Right atrium auricular region (tissue), 2 donors: ENCODE results near the gene HOXB13. TPM values are rescaled to one million over a fixed set of nuclear protein-coding genes. Genes with fewer than 3 reads are reported as not detected.
"Not testable (repeated sequence)": the region's sequence is repeated elsewhere in the genome, so short reads cannot be mapped to it uniquely, and the experiment has no call there.

Experiments used
- DNase-seq: peaks from one replicate; pipeline ENCODE4 v3.0.0-alpha.2; 2019; ENCODE audit warnings: low spot score
- H3K27ac ChIP-seq, 2 donors: fragments of 200-600 bp; sonication (generic); 1 replicate in 1 of 2; 2 replicates in 1 of 2; pipeline ENCODE4 v1.5.1; 2016 to 2019
- H3K27me3 ChIP-seq, 2 donors: fragments of 200-600 bp; sonication (generic); one replicate each; pipeline versions ENCODE4 v1.5.1 to v1.6.0; 2017 to 2019
- H3K36me3 ChIP-seq: fragments of 200-600 bp; sonication (generic); one replicate; pipeline ENCODE4 v1.5.1; 2016
- H3K4me1 ChIP-seq, 2 donors: fragments of 200-600 bp; sonication (generic); one replicate each; pipeline versions ENCODE4 v1.5.1 to v1.6.0; 2017 to 2019
- H3K4me3 ChIP-seq, 2 donors: fragments of 200-600 bp; sonication (generic); 1 replicate in 1 of 2; 2 replicates in 1 of 2; pipeline ENCODE4 v1.5.1; 2017 to 2019; ENCODE audit warnings: mild to moderate bottlenecking in 1 of 2, moderate library complexity in 1 of 2
- H3K9me3 ChIP-seq, 2 donors: fragments of 200-600 bp; sonication (generic); one replicate each; pipeline ENCODE4 v1.5.1; 2019
- CTCF ChIP-seq, 2 donors: fragments of 200-600 bp; sonication (generic); IDR thresholded peaks; one replicate each; pipeline ENCODE4 v1.5.1; 2019; ENCODE audit warnings: antibody characterized with exemption in 2 of 2
- total RNA-seq, 2 donors: library from RNA; depleted of rRNA; stranded (reverse); fragments of >200 nt; gene quantifications; one replicate each; pipeline ENCODE4 v1.1.0, GENCODE V29; 2016

HOXB13 gene
- total RNA-seq, 2 donors from 2014 or later, result not detected

- H3K9me3 ChIP-seq, result no peaks in the 10 kb centered on the region
- H3K4me3 ChIP-seq, result no peak overlapping the region
- no peak overlapping the region for H3K27ac ChIP-seq
- no peak for TF ChIP-seq CTCF (IDR thresholded peaks at IDR 0.05)
- peaks cover 0 to 24% of the 10 kb centered on the region in 2 donors for H3K4me1 ChIP-seq
- H3K36me3 ChIP-seq, result no peaks in the 10 kb centered on the region
- H3K27me3 ChIP-seq, result peaks cover 63 to 76% of the 10 kb centered on the region in 2 donors
- DNase-seq, result no peak
Observed at GRCh38 chr17:48718761-48719641, 9.5 kb downstream of the HOXB13 start.

- Histone ChIP-seq H3K4me1 (peaks cover 0 to 18% of the 10 kb centered on the region in 2 donors), H3K9me3 (no peaks in the 10 kb centered on the region), H3K27ac (no peak overlapping the region), H3K4me3 (no peak overlapping the region), H3K27me3 (peaks cover 56 to 69% of the 10 kb centered on the region in 2 donors), H3K36me3 (no peaks in the 10 kb centered on the region)
- DNase-seq, result no peak
- no peak for TF ChIP-seq CTCF (IDR thresholded peaks at IDR 0.05)
Observed at GRCh38 chr17:48718227-48718760, 10.3 kb downstream of the HOXB13 start.

GRCh38 chr17:48717367-48718226 is 11.0 kb downstream of the HOXB13 start:
- no peaks in the 10 kb centered on the region for H3K36me3 ChIP-seq
- peaks cover 0 to 14% of the 10 kb centered on the region in 2 donors for H3K4me1 ChIP-seq
- TF ChIP-seq CTCF (IDR thresholded peaks at IDR 0.05), result no peak
- no peak overlapping the region for H3K4me3 ChIP-seq
- H3K9me3 ChIP-seq, result no peaks in the 10 kb centered on the region
- peaks cover 49 to 63% of the 10 kb centered on the region in 2 donors for H3K27me3 ChIP-seq
- no peak for DNase-seq
- no peak overlapping the region for H3K27ac ChIP-seq

GRCh38 chr17:48716549-48716948 is 12.0 kb downstream of the HOXB13 start:
- not testable (repeated sequence) for DNase-seq, H3K36me3 ChIP-seq, H3K27ac ChIP-seq, H3K9me3 ChIP-seq, H3K4me3 ChIP-seq
- H3K4me1 ChIP-seq, result peaks cover 0 to 14% of the 10 kb centered on the region in 2 donors
- H3K27me3 ChIP-seq, result peaks cover 40 to 53% of the 10 kb centered on the region in 2 donors

GRCh38 chr17:48715496-48716399 is 12.8 kb downstream of the HOXB13 start:
- peaks cover 33 to 46% of the 10 kb centered on the region in 2 donors for H3K27me3 ChIP-seq
- H3K4me1 ChIP-seq, result peaks cover 0 to 14% of the 10 kb centered on the region in 2 donors
- H3K9me3 ChIP-seq, result no peaks in the 10 kb centered on the region
- no peak overlapping the region for H3K4me3 ChIP-seq
- H3K27ac ChIP-seq, result no peak overlapping the region
- TF ChIP-seq CTCF (IDR thresholded peaks at IDR 0.05), result no peak
- DNase-seq, result no peak
- H3K36me3 ChIP-seq, result no peaks in the 10 kb centered on the region
